Right lobe of liver (tissue), 6 donors: Measurements from ENCODE around the gene ACTL6B. TPM values are rescaled to one million over a fixed set of nuclear protein-coding genes. Genes with fewer than 3 reads are reported as not detected.

Experiments used
- ATAC-seq, 4 donors: fragments of 200-7000 bp; cut with Tn5 transposase; one replicate each; pipeline ENCODE4 v1.9.1; 2020; ENCODE audit warnings: mild to moderate bottlenecking in 4 of 4, moderate library complexity in 4 of 4
- DNase-seq, 3 donors: peaks; one replicate each; pipeline ENCODE4 v3.0.0-alpha.2; 2020
- H3K27ac ChIP-seq, 3 donors: fragments of 200-600 bp; one replicate each; pipeline ENCODE4 v1.8.0; 2022
- H3K27me3 ChIP-seq, 2 donors: fragments of 200-600 bp; one replicate each; pipeline ENCODE4 v1.8.0; 2022
- H3K36me3 ChIP-seq, 4 donors: fragments of 200-600 bp; sonication (generic) in 1 of 4; one replicate each; pipeline versions ENCODE4 v1.5.1 to v1.8.0; 2017 to 2022; ENCODE audit warnings: control low read depth in 1 of 4
- H3K4me1 ChIP-seq, 4 donors: fragments of 200-600 bp; sonication (generic) in 1 of 4; one replicate each; pipeline versions ENCODE4 v1.5.1 to v1.8.0; 2017 to 2022; ENCODE audit warnings: control low read depth in 1 of 4
- H3K4me3 ChIP-seq, 3 donors: fragments of 200-600 bp; one replicate each; pipeline ENCODE4 v1.8.0; 2022
- H3K9me3 ChIP-seq, 4 donors: fragments of 200-600 bp; sonication (generic) in 1 of 4; one replicate each; pipeline versions ENCODE4 v1.5.1 to v1.8.0; 2017 to 2022; ENCODE audit warnings: control low read depth in 1 of 4
- POLR2A ChIP-seq: fragments of 450-650 bp; IDR thresholded peaks from one replicate; pipeline ENCODE4 v1.6.1; 2017; ENCODE audit warnings: antibody characterized with exemption, mild to moderate bottlenecking
- WGBS: methylation state at CpG from one replicate; pipeline ENCODE4 v1.1.6; 2018; ENCODE audit warnings: low coverage, low lambda C conversion rate; ENCODE audit not compliant: insufficient coverage; ENCODE audit errors: missing lambda C conversion rate; 5-methylcytosine and 5-hydroxymethylcytosine counted together
- intact Hi-C, 2 donors: fragments of 100-400 bp; cut with DNase I; formaldehyde crosslinking; loops; one replicate each; pipeline versions ENCODE4 v1.11.2 to v1.14.1; 2022
- total RNA-seq, 6 experiments: library from RNA; depleted of rRNA in 2 of 6; stranded (reverse); fragments of >200 nt in 2 of 6; fragmentation: NEBNext Ultra II Directional in 3 of 6; extraction: Animal tissue kit (Norgen Biotek cat#: 25700) in 3 of 6; gene quantifications; one replicate each; pipeline versions ENCODE4 v1.1.0 to v1.2.4, GENCODE V29; 2016 to 2023
- TF ChIP-seq, protein P1 (sequence below), 4 donors: fragments of 200-600 bp in 3 of 4; fragments of 450-650 bp in 1 of 4; IDR thresholded peaks; one replicate each; pipeline versions ENCODE4 v1.5.1 to v1.8.0; 2016 to 2022; ENCODE audit warnings: antibody characterized with exemption in 4 of 4, mild to moderate bottlenecking in 2 of 4
- donor health status: DM: no; HTN: yes; CAD: no.
- donor health status: DM: no; HTN: no; CAD: no.
- donor health status: DM: no; HTN: no; CAD: no.
- donor health status: DM: no; HTN: yes; CAD: no.
- donor health status: DM: no; HTN: yes; CAD: no.

The ACTL6B gene
- total RNA-seq, 6 experiments from 2014 or later = not detected

DNA sequence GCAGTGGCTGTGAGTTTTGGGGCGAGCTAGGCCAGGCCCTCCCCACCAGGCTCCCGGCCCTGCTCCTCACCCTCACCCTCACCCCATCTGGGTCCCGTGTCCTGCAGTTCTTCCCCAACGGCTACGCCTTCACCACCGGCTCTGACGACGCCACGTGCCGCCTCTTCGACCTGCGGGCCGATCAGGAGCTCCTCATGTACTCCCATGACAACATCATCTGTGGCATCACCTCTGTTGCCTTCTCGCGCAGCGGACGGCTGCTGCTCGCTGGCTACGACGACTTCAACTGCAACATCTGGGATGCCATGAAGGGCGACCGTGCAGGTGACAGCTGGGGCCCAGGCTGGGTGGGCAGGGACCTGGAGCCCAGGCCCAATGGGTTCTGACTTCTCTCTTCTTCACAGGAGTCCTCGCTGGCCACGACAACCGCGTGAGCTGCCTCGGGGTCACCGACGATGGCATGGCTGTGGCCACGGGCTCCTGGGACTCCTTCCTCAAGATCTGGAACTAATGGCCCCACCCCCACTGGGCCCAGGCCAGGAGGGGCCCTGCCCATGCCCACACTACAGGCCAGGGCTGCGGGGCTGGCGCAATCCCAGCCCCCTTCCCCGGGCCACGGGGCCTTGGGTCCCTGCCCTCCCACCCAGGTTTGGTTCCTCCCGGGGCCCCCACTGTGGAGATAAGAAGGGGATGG lies 22.2 kb upstream of the ACTL6B start:
- Histone ChIP-seq H3K9me3 (no peaks in the 10 kb centered on the region), H3K4me1 (peaks cover 0 to 5% (median 2%) of the 10 kb centered on the region in 4 donors), H3K27me3 (no peaks in the 10 kb centered on the region), H3K4me3 (no peak overlapping the region), H3K27ac (no peak overlapping the region), H3K36me3 (peaks cover 6 to 55% (median 20%) of the 10 kb centered on the region in 4 donors)
- 89% methylated on average over 21 of the region's 35 CpGs for WGBS
- ATAC-seq (no peak), DNase-seq (peak in 2 of 3 donors; percentile 22 to 49)
- intact Hi-C loops = loop anchor here in 1 of 2 donors (10.0 kb wide), 1 partner anchor 94 kb away; the partner anchor contains the start of genes FBXO24 and LRCH4
- no peak for TF ChIP-seq POLR2A
- TF ChIP-seq, protein P1, sequence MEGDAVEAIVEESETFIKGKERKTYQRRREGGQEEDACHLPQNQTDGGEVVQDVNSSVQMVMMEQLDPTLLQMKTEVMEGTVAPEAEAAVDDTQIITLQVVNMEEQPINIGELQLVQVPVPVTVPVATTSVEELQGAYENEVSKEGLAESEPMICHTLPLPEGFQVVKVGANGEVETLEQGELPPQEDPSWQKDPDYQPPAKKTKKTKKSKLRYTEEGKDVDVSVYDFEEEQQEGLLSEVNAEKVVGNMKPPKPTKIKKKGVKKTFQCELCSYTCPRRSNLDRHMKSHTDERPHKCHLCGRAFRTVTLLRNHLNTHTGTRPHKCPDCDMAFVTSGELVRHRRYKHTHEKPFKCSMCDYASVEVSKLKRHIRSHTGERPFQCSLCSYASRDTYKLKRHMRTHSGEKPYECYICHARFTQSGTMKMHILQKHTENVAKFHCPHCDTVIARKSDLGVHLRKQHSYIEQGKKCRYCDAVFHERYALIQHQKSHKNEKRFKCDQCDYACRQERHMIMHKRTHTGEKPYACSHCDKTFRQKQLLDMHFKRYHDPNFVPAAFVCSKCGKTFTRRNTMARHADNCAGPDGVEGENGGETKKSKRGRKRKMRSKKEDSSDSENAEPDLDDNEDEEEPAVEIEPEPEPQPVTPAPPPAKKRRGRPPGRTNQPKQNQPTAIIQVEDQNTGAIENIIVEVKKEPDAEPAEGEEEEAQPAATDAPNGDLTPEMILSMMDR (IDR thresholded peaks at IDR 0.05) = no peak

DNA sequence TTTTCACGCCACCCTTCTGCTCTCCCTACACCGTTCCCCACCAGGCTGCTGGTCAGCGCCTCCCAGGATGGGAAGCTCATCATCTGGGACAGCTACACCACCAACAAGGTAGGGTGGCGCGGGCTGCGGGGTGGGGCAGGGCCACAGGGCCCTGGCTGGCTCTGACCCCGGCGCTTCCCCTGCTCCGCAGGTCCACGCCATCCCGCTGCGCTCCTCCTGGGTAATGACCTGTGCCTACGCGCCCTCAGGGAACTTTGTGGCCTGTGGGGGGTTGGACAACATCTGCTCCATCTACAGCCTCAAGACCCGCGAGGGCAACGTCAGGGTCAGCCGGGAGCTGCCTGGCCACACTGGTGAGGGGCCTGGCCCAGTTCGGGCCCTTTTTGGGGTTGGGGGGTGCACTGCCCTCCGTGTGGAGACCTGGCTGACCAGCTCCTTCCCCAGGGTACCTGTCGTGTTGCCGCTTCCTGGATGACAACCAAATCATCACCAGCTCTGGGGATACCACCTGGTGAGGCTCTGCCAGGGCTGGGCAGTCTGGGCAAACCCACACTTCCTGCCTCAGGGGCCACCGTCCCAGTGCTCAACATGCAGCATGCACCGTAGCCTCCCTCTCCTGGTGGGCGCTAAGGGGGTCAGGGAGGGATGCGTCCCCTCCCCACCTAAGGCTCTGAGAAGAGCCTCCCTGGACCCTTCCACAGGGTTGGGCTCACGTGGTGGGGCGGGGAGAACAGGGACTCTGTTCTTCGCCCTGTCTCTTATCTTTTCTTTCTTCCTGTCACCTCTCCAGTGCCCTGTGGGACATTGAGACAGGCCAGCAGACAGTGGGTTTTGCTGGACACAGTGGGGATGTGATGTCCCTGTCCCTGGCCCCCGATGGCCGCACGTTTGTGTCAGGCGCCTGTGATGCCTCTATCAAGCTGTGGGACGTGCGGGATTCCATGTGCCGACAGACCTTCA lies 21.3 kb upstream of the ACTL6B start:
- peak in 2 of 3 donors; percentile 28 to 51 for DNase-seq
- no peaks in the 10 kb centered on the region for H3K9me3 ChIP-seq
- intact Hi-C loops = loop anchor here in 1 of 2 donors (10.0 kb wide), 1 partner anchor 93 kb away; the partner anchor contains the start of genes FBXO24 and LRCH4
- no peak overlapping the region for H3K27ac ChIP-seq
- no peak for TF ChIP-seq POLR2A
- TF ChIP-seq, protein P1 (IDR thresholded peaks at IDR 0.05) = no peak
- no peaks in the 10 kb centered on the region for H3K27me3 ChIP-seq
- no peak for ATAC-seq
- peaks cover 6 to 48% (median 20%) of the 10 kb centered on the region in 4 donors for H3K36me3 ChIP-seq
- WGBS = 87% methylated on average over 9 of the region's 36 CpGs
- no peak overlapping the region for H3K4me3 ChIP-seq
- peaks cover 0 to 5% (median 2%) of the 10 kb centered on the region in 4 donors for H3K4me1 ChIP-seq

DNA sequence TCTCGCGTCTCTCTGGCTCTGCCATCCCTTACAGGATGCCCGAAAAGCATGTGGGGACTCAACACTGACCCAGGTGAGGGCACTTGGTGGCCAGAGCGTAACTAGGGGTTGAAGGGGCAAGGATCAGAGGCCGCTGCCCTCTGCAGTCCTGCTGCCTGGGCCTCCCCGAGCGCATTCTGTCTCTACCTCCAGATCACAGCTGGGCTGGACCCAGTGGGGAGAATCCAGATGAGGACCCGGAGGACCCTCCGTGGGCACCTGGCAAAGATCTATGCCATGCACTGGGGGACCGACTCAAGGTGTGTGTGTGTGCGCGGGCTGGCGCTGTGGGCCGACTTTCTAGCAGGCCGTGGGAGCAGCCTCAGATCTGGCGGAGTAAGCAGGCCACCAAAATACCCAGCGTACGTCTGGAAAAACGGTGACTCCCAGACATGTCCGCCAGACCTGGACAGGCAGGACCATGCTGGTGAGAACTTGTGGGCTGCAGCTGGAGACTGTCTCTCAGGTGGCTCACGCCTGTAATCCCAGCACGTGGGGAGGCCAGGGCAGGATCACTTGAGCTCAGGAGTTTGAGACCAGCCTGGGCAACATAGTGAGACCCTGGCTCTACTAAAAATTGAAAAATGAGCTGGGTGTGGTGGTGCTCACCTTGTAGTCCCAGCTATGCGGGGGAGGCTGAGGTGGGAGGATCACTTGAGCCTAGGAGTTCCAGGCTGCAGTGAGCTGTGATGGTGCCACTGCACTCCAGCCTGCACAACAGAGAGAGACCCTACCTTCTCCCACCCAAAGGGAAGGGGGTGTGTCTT lies 20.5 kb upstream of the ACTL6B start:
- peaks cover 6 to 40% (median 16%) of the 10 kb centered on the region in 4 donors for H3K36me3 ChIP-seq
- H3K9me3 ChIP-seq = no peaks in the 10 kb centered on the region
- intact Hi-C loops = loop anchor here in 1 of 2 donors (10.0 kb wide), 1 partner anchor 92 kb away; the partner anchor contains the start of genes FBXO24 and LRCH4
- ATAC-seq (no peak), DNase-seq (peak in 2 of 3 donors; percentile 40 to 74)
- WGBS = 29% methylated on average over 5 of the region's 23 CpGs
- H3K4me3 ChIP-seq = peak overlapping the region in 2 of 3 donors; percentile 90 to 91
- TF ChIP-seq, protein P1 (IDR thresholded peaks at IDR 0.05) = no peak
- TF ChIP-seq POLR2A = no peak
- H3K27me3 ChIP-seq = no peaks in the 10 kb centered on the region
- H3K4me1 ChIP-seq = peaks cover 0 to 5% (median 2%) of the 10 kb centered on the region in 4 donors
- H3K27ac ChIP-seq = peak overlapping the region; percentile 91 to 99 (median 98)
